RWPE1 (cell line): ENCODE measurements around the gene TP53TG5.
A peak's percentile ranks its signal among the peaks of the same experiment; 100 is the strongest.

ENCODE experiments used
- CTCF ChIA-PET: fragments of 350-600 bp; sonication (Branson Sonifier 250); formaldehyde crosslinking; extraction: SDS; loops from one replicate; lab custom pipeline; 2021; lab: Yijun Ruan, JAX
- POLR2A ChIA-PET: fragments of 400-600 bp; formaldehyde crosslinking; extraction: SDS; loops from one replicate; lab custom pipeline; 2020; ENCODE audit warnings: antibody characterized with exemption; ENCODE audit not compliant: low non-redundant PET; lab: Yijun Ruan, JAX
- DNase-seq: peaks from one replicate; pipeline ENCODE4 v3.0.0; 2012; ENCODE audit warnings: low spot score
- H3K27ac ChIP-seq: fragments of 450-650 bp; 2 replicates; pipeline ENCODE4 v1.5.1; 2017
- CTCF ChIP-seq: fragments of 450-650 bp; conservative IDR thresholded peaks from 2 replicates; pipeline ENCODE4 v1.5.1; 2017; ENCODE audit warnings: low read depth, mild to moderate bottlenecking

Gene TP53TG5

DNA sequence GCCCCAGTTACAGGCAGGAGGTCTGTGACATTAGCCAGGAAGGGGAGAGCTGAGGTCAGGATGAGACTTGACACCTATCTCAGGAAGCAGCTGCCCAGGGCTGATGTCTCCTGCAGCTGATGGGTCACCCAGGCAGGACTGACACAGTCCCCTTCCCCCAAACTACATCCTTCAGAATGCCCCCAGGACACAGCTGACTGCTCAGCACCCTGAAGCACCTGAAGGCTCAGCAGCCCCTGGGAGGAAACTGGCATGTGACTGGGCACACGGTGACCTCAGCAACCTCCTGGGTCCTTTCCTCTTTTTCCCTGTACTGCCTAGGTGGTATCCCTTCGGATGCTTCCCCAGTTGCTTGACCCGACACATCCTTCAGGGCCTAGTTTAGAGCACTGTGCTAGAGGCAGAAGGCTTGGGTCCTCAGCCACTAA lies 31.8 kb downstream of the TP53TG5 start:
- H3K27ac ChIP-seq = peak overlapping the region; percentile 97
- DNase-seq = peak; percentile 31
- TF ChIP-seq CTCF = no peak
- CTCF ChIA-PET = interaction anchor here (0.6 to 3.2 kb wide), 4 partner anchors 11 to 425 kb away, joined by 3 to 17 read pairs (median 3); partner anchors contain the start of gene SYS1
- POLR2A ChIA-PET = interaction anchor here (0.6 to 4.1 kb wide), 6 partner anchors 9 to 266 kb away, joined by 3 to 29 read pairs (median 8); partner anchors contain the start of genes PIGT and SYS1

GRCh38 chr20:45345104-45345936 lies 32.8 kb downstream of the TP53TG5 start:
- ChIA-PET CTCF (interaction anchor here (0.5 to 1.0 kb wide), 5 partner anchors 18 to 1412 kb away, joined by 3 to 5 read pairs (median 4); no protein-coding TSS in a partner anchor), POLR2A (interaction anchor here (0.6 to 4.1 kb wide), 9 partner anchors 8 to 799 kb away, joined by 3 to 29 read pairs (median 4); partner anchors contain the start of gene SYS1)
- TF ChIP-seq CTCF = no peak
- peak overlapping the region; percentile 97 for H3K27ac ChIP-seq
- DNase-seq = peak; percentile 89

GRCh38 chr20:45344168-45344860 lies 33.8 kb downstream of the TP53TG5 start:
- no peak for TF ChIP-seq CTCF
- CTCF ChIA-PET = interaction anchor here (0.5 to 1.4 kb wide), 8 partner anchors 17 to 427 kb away, joined by 3 to 7 read pairs (median 4); partner anchors contain the start of gene SYS1
- H3K27ac ChIP-seq = peak overlapping the region; percentile 97
- POLR2A ChIA-PET = interaction anchor here (0.7 to 1.5 kb wide), 5 partner anchors 13 to 93 kb away, joined by 3 to 11 read pairs (median 6); partner anchors contain the start of gene SYS1
- DNase-seq = peak; percentile 97

DNA sequence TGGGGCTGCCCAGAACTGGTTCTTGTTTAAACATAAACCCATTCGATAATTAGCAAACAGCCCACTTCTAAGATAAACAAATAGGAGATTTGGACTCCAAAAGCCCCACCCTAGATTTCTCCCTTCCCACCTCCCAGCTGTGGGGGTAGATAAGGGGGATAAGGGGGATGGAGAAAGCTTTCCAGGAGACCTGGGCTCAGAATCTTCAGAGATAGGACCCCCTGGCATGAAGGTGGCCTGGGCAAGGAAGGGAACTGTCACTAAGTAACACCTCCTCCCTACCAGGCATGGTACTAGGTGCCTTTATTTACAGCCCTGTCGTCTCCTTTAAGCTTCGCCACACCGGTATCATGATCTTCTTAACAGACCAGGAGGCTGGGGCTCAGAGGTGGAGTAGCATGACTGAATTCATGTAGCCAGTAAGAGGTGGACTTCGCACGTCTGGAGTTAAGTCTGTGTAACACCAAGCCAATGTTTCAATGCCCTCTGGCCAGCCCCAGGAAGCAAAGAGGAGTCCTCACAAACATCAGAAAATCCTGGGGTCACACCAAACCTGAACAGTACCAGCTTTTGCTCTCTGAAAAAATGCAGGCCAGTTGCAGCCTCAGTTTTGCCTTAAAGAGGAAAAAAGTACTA lies 34.5 kb downstream of the TP53TG5 start:
- peak overlapping the region; percentile 97 for H3K27ac ChIP-seq
- ChIA-PET POLR2A (interaction anchor here (0.8 to 1.5 kb wide), 4 partner anchors 14 to 20 kb away, joined by 4 to 11 read pairs (median 8); partner anchors contain the start of gene SYS1), CTCF (interaction anchor here (0.6 to 1.4 kb wide), 5 partner anchors 20 to 191 kb away, joined by 3 to 7 read pairs (median 4); partner anchors contain the start of gene SYS1)
- TF ChIP-seq CTCF = no peak
- DNase-seq = peak; percentile 19

DNA sequence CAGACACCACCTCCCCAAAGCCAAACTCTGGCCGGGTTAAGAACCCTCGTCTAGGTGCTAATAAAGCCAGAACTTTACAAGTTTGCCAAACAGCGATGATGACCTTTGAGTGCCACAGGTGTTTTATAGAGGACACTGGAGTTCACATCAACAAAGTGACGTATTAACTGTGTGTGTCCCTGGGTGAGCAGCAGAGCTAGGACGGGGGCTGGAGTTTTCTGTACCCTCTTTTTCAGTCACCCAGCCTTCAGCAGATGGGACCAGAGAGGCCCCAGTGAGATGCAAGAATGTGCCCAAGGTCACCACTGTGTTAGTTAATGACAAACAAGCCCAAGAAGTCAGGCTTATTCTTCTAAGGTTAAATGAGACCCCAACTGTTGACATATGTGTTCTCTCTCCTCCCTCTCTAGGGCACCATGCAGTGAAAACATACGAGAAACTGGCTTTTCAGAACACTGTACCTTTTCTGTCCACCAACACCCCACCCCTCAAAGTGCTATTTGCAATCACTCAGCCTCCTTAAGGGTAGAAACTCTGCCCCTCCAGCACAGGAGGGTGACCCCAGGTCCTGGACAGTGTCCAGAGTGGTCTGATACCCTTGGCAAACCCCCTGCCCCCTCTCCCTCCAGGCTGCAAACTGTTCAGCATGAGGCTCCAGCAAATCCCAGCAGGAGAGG lies 35.1 kb downstream of the TP53TG5 start:
- no peak for TF ChIP-seq CTCF
- no peak for DNase-seq

More for the DNA sequence above, 35.1 kb downstream of the TP53TG5 start:
- ChIA-PET POLR2A (interaction anchor here (2.0 kb wide), 1 partner anchor 20 kb away, joined by 6 read pairs; the partner anchor contains the start of gene SYS1), CTCF (interaction anchor here (1.5 to 1.9 kb wide), 3 partner anchors 15 to 94 kb away, joined by 3 to 7 read pairs (median 7); no protein-coding TSS in a partner anchor)
- peak overlapping the region; percentile 97 for H3K27ac ChIP-seq
